Progenitor cell of endocrine pancreas (in vitro differentiated cells): ENCODE data around the gene SLC16A12. TPM values are rescaled to one million over a fixed set of nuclear protein-coding genes. Genes with fewer than 3 reads are reported as not detected.
"Not testable (repeated sequence)": the region's sequence is repeated elsewhere in the genome, so short reads cannot be mapped to it uniquely, and the experiment has no call there.

Experiments
- DNase-seq: peaks from one replicate; pipeline ENCODE4 v3.0.0; 2021; ENCODE audit warnings: low spot score; ENCODE audit not compliant: unreplicated experiment
- H3K27ac Mint-ChIP-seq: 2 replicates; pipeline ENCODE4 v1.8.0; 2021; ENCODE audit warnings: mild to moderate bottlenecking, moderate library complexity, mixed read lengths
- H3K27me3 Mint-ChIP-seq: 2 replicates; pipeline ENCODE4 v1.8.0; 2021; ENCODE audit warnings: mixed read lengths
- H3K36me3 Mint-ChIP-seq: 2 replicates; pipeline ENCODE4 v1.8.0; 2022; ENCODE audit warnings: mixed read lengths; ENCODE audit not compliant: insufficient read depth
- H3K4me1 Mint-ChIP-seq: 2 replicates; pipeline ENCODE4 v1.8.0; 2021; ENCODE audit warnings: low read depth, mixed read lengths
- H3K4me3 Mint-ChIP-seq: 2 replicates; pipeline ENCODE4 v1.8.0; 2021; ENCODE audit warnings: low read depth, mild to moderate bottlenecking, moderate library complexity, mixed read lengths
- H3K9me3 Mint-ChIP-seq: 2 replicates; pipeline ENCODE4 v1.8.0; 2021; ENCODE audit warnings: low read depth, mixed read lengths
- total RNA-seq: library from RNA; stranded (reverse); gene quantifications from 2 replicates; pipeline ENCODE4 v1.2.1, GENCODE V29; 2021
- TF ChIP-seq, protein P1 (sequence below): fragments of 200-600 bp; sonication (generic); IDR thresholded peaks from one replicate; pipeline ENCODE4 v1.5.0; 2021; ENCODE audit warnings: antibody characterized with exemption, mild to moderate bottlenecking; ENCODE audit not compliant: unreplicated experiment

Gene SLC16A12
- total RNA-seq, 1 donor from 2014 or later: 16.1 TPM

- DNase-seq: no peak
- Mint-ChIP-seq H3K4me1 (peaks cover 5% of the 10 kb centered on the region), H3K36me3 (peaks cover 9% of the 10 kb centered on the region), H3K4me3 (no peak overlapping the region), H3K27me3 (peaks cover 3% of the 10 kb centered on the region), H3K27ac (no peak overlapping the region), H3K9me3 (peaks cover 5% of the 10 kb centered on the region)
- TF ChIP-seq, protein P1, sequence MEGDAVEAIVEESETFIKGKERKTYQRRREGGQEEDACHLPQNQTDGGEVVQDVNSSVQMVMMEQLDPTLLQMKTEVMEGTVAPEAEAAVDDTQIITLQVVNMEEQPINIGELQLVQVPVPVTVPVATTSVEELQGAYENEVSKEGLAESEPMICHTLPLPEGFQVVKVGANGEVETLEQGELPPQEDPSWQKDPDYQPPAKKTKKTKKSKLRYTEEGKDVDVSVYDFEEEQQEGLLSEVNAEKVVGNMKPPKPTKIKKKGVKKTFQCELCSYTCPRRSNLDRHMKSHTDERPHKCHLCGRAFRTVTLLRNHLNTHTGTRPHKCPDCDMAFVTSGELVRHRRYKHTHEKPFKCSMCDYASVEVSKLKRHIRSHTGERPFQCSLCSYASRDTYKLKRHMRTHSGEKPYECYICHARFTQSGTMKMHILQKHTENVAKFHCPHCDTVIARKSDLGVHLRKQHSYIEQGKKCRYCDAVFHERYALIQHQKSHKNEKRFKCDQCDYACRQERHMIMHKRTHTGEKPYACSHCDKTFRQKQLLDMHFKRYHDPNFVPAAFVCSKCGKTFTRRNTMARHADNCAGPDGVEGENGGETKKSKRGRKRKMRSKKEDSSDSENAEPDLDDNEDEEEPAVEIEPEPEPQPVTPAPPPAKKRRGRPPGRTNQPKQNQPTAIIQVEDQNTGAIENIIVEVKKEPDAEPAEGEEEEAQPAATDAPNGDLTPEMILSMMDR: no peak
Observed at GRCh38 chr10:89452193-89452592, 83.2 kb downstream of the SLC16A12 start.

- Mint-ChIP-seq H3K27ac (peak overlapping the region; percentile 61), H3K9me3 (peaks cover 15% of the 10 kb centered on the region), H3K36me3 (peaks cover 17% of the 10 kb centered on the region), H3K4me3 (no peak overlapping the region), H3K27me3 (peaks cover 3% of the 10 kb centered on the region), H3K4me1 (peaks cover 5% of the 10 kb centered on the region)
- no peak for DNase-seq
- TF ChIP-seq, protein P1: no peak
Observed at GRCh38 chr10:89450901-89451300, 84.5 kb downstream of the SLC16A12 start.

DNA sequence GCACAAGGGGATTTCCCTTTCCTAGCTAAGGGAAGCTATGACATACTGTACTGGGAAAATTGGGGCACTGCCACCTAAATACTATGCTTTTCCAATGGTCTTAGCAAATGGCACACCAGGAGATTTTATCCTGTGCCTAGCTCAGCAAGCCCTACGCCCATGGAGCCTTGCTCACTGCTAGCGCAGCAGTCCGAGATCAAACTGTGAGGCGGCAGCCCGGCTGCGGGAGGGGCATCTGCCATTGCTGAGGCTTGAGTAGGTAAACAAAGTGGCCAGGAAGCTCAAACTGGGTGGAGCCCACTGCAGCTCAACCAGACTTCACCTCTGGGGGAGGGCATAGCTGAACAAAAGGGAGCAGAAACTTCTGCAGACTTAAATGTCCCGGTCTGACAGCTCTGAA is 90.6 kb downstream of the SLC16A12 start:
- not testable (repeated sequence) for H3K27ac Mint-ChIP-seq, H3K4me3 Mint-ChIP-seq, DNase-seq, H3K4me1 Mint-ChIP-seq, H3K27me3 Mint-ChIP-seq
- Mint-ChIP-seq H3K9me3 (peaks cover 23% of the 10 kb centered on the region), H3K36me3 (peaks cover 32% of the 10 kb centered on the region)

DNA sequence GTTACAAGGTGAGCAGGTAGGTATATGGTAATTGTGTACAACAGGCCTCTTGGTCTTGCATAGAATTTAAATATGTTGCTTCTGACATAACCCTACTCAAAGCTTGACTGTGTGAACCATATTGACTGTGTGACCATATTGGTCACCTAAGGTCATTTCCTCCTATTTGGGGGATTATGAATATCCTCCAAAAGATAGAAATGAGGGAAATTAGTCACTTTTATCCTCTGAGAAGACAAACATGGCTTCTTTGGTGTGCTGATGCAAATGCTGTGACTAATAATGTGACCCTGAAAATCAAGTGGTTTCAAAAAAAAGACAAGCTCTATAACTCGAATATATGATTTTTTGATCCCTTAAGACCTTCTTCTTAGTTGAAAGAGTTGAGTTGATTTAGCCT is 93.1 kb downstream of the SLC16A12 start:
- DNase-seq: no peak
- Mint-ChIP-seq H3K36me3 (peaks cover 27% of the 10 kb centered on the region), H3K27ac (no peak overlapping the region), H3K9me3 (peaks cover 19% of the 10 kb centered on the region), H3K4me3 (no peak overlapping the region), H3K4me1 (no peaks in the 10 kb centered on the region), H3K27me3 (peaks cover under 1% of the 10 kb centered on the region)
- TF ChIP-seq, protein P1: no peak

GRCh38 chr10:89440226-89441009 is 95.0 kb downstream of the SLC16A12 start:
- peaks cover 12% of the 10 kb centered on the region for H3K36me3 Mint-ChIP-seq

More at GRCh38 chr10:89440226-89441009, 95.0 kb downstream of the SLC16A12 start:
- H3K9me3 Mint-ChIP-seq: peaks cover 4% of the 10 kb centered on the region
- H3K27ac Mint-ChIP-seq: no peak overlapping the region
- DNase-seq: no peak
- H3K27me3 Mint-ChIP-seq: no peaks in the 10 kb centered on the region
- H3K4me1 Mint-ChIP-seq: no peaks in the 10 kb centered on the region
- no peak overlapping the region for H3K4me3 Mint-ChIP-seq
- TF ChIP-seq, protein P1: no peak
